Calu3 (cell line): ENCODE data around the gene TNS1. TPM values are rescaled to one million over a fixed set of nuclear protein-coding genes. Genes with fewer than 3 reads are reported as not detected.

Source experiments
- BruUV-seq: library from RNA; stranded (reverse); fragments of 400-500 nt; replicated peaks from 2 replicates; lab custom pipeline; 2021; lab: Mats Ljungman, UMichigan
- CTCF ChIA-PET: fragments of 300-600 bp; sonication (Branson Sonifier 250); formaldehyde crosslinking; loops from one replicate; lab custom pipeline; 2022; ENCODE audit warnings: antibody characterized with exemption; lab: Charles Lee
- DNase-seq: peaks from one replicate; pipeline ENCODE4 v3.0.0; 2022
- H3K27ac Mint-ChIP-seq: one replicate; pipeline ENCODE4 v1.8.0; 2022; ENCODE audit warnings: mixed read lengths; ENCODE audit not compliant: unreplicated experiment
- H3K27me3 Mint-ChIP-seq: one replicate; pipeline ENCODE4 v1.8.0; 2022; ENCODE audit warnings: mixed read lengths; ENCODE audit not compliant: unreplicated experiment
- H3K36me3 Mint-ChIP-seq: one replicate; pipeline ENCODE4 v1.8.0; 2022; ENCODE audit warnings: mild to moderate bottlenecking, moderate library complexity, mixed read lengths; ENCODE audit not compliant: insufficient read depth, unreplicated experiment
- H3K4me1 Mint-ChIP-seq: one replicate; pipeline ENCODE4 v1.8.0; 2022; ENCODE audit warnings: mild to moderate bottlenecking, low read depth, mixed read lengths; ENCODE audit not compliant: unreplicated experiment
- H3K4me3 Mint-ChIP-seq: one replicate; pipeline ENCODE4 v1.8.0; 2022; ENCODE audit warnings: mild to moderate bottlenecking, low read depth, moderate library complexity, mixed read lengths; ENCODE audit not compliant: unreplicated experiment
- H3K9me3 Mint-ChIP-seq: one replicate; pipeline ENCODE4 v1.8.0; 2022; ENCODE audit warnings: low read depth, mixed read lengths; ENCODE audit not compliant: unreplicated experiment
- CTCF ChIP-seq: fragments of 200-600 bp; IDR thresholded peaks from one replicate; pipeline ENCODE4 v1.8.0; 2022; ENCODE audit warnings: antibody characterized with exemption; ENCODE audit not compliant: unreplicated experiment
- intact Hi-C: fragments of 100-400 bp; cut with micrococcal nuclease; formaldehyde crosslinking; loops from one replicate; pipeline ENCODE4 v1.10.0; 2022; ENCODE audit not compliant: unreplicated experiment
- total RNA-seq: library from RNA; stranded (reverse); gene quantifications from 2 replicates; pipeline ENCODE4 v1.2.3, GENCODE V29; 2022

Gene TNS1
- total RNA-seq, 1 experiment from 2014 or later = 2.2 TPM

DNA sequence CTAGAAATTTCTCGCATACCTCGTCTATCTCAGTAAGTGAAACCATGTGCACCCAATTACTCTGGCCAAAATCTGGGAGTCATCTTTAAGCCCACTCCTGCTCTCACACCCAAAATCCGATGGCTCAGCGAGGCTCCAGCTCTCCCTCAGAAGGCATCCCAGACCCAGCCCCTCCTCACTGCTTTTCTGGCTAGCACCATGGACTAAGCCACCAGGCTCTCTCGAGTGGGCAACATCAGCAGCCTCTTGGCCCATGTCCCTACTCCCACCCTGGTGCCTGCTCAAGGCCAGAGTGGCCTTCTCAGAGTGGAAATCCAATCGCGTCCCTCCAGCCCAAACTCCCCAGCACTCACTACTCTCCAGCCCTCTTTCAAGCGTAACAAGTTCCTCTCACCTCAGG, 27.2 kb downstream of the TNS1 start:
- H3K9me3 Mint-ChIP-seq = no peaks in the 10 kb centered on the region
- DNase-seq = no peak
- CTCF ChIA-PET = interaction anchor here (0.6 kb wide), 1 partner anchor 9 kb away, joined by 3 read pairs; no protein-coding TSS in a partner anchor
- no peak overlapping the region for H3K27ac Mint-ChIP-seq
- TF ChIP-seq CTCF = no peak
- BruUV-seq = no TSS peak
- H3K27me3 Mint-ChIP-seq = peaks cover 22% of the 10 kb centered on the region
- intact Hi-C loops = no loop called here
- H3K4me1 Mint-ChIP-seq = peaks cover 6% of the 10 kb centered on the region
- no peaks in the 10 kb centered on the region for H3K36me3 Mint-ChIP-seq
- H3K4me3 Mint-ChIP-seq = no peak overlapping the region

GRCh38 chr2:217974389-217975005, 28.3 kb downstream of the TNS1 start:
- intact Hi-C loops = no loop called here
- H3K27me3 Mint-ChIP-seq = peaks cover 11% of the 10 kb centered on the region
- BruUV-seq = no TSS peak
- DNase-seq = no peak
- H3K4me3 Mint-ChIP-seq = no peak overlapping the region
- CTCF ChIA-PET = no interaction called here
- peaks cover 6% of the 10 kb centered on the region for H3K4me1 Mint-ChIP-seq
- TF ChIP-seq CTCF = no peak
- H3K27ac Mint-ChIP-seq = no peak overlapping the region
- H3K36me3 Mint-ChIP-seq = no peaks in the 10 kb centered on the region
- H3K9me3 Mint-ChIP-seq = no peaks in the 10 kb centered on the region

DNA sequence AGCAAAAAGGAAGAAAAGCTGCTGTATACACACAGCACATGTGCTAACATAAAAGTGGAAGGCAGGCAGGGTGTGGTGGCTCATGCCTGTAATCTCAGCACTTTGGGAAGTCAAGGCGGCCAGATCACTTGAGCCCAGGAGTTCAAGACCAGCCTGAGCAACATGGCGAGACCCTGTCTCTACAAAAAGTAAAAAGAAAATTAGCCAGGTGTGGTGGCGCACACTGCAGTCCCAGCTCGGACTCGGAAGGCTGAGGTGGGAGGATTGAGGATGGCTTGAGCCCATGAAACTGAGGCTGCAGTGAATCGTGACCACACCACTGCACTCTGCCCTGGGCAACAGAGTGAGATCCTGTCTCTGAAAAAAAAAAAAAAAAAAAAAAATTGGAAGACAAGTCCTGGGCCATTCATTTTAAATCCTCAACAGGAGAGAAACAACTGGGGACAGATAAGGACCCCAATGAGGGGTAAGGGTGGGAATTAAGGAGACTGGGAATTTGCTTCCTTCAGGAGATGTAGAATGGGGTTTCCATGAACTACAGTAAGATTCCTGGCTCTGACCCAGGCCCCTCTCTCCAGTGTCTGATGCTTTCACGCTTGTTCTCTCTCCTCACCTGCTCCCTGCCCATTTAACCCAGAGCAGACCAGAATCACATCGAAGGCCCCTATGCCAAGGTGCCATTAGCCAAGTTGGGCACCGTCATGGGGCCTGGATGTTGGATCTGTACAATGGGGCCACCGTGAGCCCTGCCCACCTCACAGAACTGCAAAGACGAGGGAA, 29.6 kb downstream of the TNS1 start:
- no peak for DNase-seq
- intact Hi-C loops = no loop called here
- no peaks in the 10 kb centered on the region for H3K4me1 Mint-ChIP-seq
- BruUV-seq = no TSS peak
- H3K36me3 Mint-ChIP-seq = no peaks in the 10 kb centered on the region
- TF ChIP-seq CTCF = no peak
- H3K27ac Mint-ChIP-seq = no peak overlapping the region
- H3K4me3 Mint-ChIP-seq = no peak overlapping the region
- H3K27me3 Mint-ChIP-seq = no peaks in the 10 kb centered on the region
- CTCF ChIA-PET = no interaction called here
- H3K9me3 Mint-ChIP-seq = no peaks in the 10 kb centered on the region

GRCh38 chr2:217972490-217972889, 30.3 kb downstream of the TNS1 start:
- Mint-ChIP-seq H3K9me3 (no peaks in the 10 kb centered on the region), H3K4me1 (no peaks in the 10 kb centered on the region), H3K27me3 (peaks cover 7% of the 10 kb centered on the region), H3K4me3 (no peak overlapping the region), H3K27ac (no peak overlapping the region), H3K36me3 (no peaks in the 10 kb centered on the region)
- no TSS peak for BruUV-seq
- intact Hi-C loops = no loop called here
- no peak for DNase-seq
- CTCF ChIA-PET = no interaction called here
- TF ChIP-seq CTCF = no peak
